GM21786 (cell line): ENCODE measurements around the gene USP25.

Experiments
- ATAC-seq: cut with Tn5 transposase; IDR thresholded peaks from one replicate; pipeline ENCODE4 v1.9.1; 2021; ENCODE audit not compliant: unreplicated experiment

The USP25 gene

DNA sequence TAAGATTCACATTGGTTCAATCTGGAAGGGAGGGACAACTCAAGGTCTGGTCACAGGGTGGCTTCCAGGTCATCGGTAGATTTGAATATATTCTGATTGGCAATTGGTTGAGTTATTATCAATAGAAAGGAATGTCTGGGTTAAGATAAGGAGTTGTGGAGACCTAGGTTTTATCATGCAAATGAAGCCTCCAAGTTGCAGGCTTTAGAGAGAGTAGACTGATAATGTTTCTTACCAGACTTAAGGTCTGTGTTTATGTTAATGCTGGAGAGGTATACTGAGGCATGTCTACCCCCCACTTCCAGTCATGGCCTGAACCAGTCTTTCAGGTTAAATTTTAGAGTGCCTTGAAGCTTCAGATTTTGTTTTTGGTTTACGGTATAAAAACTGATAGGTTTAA, 29.7 kb downstream of the USP25 start:
- no peak for ATAC-seq

DNA sequence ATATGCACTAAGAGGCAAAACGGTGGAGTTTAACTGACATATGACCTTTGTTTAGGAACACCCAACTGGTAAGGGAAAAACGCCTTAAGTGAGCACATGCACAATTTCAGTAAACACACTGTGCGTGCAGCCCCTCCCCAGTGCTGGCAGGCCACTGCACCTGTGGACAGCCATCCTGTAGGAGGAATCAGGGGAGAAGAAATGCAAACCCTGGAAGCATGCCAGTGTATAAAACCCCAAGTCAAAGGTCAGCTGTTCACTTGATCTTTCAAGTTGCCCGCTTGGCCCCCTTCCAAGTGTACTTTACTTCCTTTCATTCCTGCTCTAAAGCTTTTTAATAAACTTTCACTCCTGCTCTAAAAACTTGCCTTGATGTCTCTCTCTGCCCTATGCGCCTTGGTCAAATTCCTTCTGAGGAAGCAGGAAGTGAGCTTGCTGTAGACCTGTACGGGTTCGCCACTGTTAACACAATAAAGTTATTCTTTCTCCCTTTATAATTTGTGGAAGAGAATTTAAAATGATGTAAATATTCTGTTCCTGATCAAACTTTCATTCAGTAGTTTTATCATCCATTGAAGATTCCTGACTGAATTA, 31.8 kb downstream of the USP25 start:
- no peak for ATAC-seq

DNA sequence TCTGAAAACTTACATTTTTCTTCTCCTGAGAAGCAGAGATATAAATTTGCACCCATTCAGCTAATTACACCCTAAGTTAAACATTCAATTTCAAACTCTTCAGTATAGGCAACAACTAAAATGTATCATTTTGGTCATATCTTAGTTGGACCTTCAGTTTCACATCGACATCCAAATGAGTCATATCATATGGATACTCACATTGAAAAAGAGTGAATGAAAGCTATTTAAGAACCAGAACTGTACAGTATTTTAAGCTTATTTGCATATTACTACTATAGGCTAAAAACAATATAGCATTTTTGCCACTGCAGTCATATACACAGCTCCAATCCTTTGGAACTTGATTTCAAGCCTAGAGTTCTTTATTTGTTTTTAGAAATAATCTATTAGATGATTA, 33.6 kb downstream of the USP25 start:
- no peak for ATAC-seq

DNA sequence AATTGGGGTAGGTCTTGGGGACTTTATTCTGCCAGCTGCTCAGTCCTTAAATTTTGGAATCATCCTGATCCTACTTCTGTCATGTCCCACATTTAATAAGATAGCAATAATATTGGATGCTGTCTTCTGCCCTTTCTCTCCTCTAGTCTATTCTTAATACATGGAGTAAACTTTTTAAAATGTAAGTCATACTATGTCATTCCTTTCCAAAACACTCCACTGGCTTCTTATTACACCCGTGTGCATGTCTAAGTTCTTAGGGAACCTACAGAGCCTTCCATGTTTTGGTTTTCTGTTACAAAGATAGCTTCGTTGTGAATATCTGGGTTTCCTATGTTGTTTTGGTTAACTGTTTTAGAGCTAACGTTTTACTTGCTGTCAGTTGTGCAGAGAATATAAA, 35.1 kb downstream of the USP25 start:
- no peak for ATAC-seq

DNA sequence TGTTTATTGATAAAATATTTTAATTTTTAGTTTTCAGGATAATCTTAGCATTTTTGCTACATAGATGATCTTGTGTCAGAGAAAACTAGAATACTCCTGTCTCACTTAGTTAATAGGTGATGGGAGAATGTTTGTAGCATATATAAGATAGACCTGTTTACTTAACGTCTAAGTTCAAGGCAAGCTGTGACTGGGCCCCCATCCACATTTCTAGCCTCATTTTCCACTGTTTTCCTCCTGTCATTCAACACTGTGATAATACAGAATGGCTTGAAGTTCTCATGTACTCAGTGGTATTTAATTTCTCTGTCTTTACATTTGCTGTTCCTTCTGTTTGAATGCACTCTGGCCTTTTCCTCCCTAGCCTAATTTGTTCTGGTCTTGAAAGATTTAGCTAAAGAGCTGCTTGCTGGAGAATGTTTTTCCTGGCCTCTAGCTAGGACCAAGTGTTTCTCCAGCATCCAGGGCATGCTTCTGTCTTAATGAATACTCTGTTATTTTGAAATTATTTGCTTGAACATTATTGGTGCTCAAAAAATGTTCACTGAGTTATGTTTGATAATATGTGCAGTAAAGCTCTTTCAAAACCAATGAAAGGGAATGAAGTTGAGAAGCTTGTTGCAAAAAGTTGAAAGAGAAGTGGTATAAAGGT, 37.3 kb downstream of the USP25 start:
- ATAC-seq, result no peak

DNA sequence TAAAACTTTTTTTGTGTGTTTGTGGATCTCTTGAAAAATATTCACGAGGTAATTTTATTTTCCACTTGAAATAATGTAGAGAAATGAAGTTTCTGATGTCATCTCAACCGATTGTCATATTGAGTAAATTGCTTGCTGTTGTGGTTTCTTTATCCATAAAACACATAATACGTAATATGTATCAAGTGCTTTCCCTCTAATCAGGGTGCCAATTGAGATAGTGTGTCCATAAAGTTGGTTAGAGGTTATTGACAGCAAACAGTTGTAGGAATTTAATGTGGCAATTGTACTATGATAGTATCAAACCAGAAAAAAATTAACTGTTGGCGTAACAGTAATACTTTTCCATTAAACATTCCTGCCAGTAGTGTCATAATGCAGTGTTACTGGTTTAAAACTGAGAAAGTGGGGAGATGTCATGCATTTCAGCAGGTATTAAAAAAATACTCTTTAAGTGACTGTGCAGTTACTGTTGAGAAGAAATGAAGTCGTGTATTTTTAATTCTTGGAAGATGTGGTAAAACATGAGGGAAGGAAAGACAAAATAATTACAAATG, 38.3 kb downstream of the USP25 start:
- no peak for ATAC-seq

DNA sequence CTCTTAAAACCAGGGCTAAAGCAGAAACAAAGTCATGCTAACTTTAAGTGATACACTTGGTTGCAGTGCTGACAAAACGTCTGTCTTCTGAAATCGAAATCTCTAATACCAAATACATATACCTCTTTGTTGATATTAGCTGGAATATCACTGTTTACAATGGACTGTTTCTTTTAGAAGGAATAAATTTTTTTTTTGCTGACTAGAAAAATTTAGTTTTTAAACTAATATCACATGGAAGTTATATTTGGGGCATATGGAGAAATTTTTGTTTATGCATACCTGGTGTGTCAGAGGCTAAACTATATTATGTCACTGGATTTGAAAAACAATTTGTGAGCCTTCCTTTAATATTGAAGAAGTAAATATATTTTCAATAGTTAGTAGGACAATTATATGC, 39.1 kb downstream of the USP25 start:
- no peak for ATAC-seq

DNA sequence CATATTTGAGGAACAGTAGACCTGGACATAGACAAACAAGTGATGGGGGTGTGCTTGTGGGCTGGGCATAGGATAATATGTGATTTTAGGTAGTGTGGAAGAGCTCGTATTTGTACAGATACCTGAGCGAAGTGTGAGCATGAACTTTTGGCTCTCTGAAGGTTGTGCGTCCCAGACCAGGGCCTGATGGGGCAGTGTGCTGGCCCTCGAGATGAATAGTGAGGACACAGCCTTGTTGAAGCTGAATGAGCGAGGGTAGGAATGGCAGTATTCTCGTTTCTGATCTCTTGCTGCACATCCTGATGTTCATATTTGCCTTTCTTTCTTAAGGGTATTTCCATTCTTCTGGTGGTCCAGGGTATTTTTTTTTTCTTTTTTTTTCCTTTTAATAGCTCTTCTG, 41.5 kb downstream of the USP25 start:
- no peak for ATAC-seq

DNA sequence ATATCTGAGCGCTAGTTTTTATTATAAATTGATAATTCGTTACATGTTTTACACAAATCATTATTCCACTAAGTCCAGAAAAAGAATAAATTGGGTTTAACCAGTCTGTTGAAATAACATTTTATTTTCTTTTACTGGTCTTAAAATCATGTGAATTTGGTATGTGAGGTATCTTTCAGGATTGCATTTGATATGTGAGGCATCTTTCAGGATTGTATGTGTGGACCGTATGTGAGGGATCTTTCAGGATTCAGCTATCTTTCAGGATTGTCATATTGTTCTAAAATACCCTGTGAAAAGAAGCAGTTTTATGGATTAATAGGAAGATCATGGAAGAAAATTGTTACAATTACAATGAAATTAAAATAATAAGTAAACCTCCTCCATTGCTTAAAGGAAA, 42.9 kb downstream of the USP25 start:
- ATAC-seq, result no peak

DNA sequence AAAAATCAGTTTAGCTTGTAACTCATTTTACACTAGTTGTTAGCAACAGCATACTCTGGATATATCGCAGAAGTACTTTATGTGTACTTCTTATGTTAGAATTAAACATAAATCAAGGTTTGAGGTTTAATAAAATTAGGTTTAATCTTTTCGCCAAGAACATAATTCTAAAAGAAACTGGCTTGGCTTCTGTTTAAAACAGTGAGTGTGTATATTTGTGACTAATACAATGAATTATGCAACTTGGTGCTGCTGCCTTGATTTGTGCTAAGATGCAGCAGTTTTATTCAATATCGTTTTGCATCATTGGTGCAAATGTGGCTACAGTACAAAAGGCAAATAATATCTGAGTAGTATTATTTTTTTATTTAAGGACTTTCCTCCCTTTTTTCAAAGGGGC, 44.8 kb downstream of the USP25 start:
- no peak for ATAC-seq

DNA sequence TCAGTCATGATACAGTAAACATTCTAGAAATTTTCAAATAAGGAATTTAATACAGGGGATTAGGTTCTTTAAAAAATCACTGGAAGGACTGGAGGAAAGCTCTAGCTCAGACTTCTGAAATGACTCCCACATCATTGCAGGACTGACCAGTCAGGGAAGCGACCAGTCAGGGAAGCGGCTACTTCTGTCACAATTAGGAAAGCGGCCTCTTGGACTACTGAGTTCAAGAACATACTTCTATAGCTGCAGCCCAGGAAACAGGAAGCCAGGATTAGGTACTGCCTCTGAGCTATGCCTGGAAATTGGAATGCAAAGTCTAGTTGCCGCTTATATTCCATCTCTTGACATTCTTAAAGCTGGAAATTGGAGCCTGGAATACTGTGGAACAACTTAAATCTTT, 45.5 kb downstream of the USP25 start:
- ATAC-seq, result no peak

DNA sequence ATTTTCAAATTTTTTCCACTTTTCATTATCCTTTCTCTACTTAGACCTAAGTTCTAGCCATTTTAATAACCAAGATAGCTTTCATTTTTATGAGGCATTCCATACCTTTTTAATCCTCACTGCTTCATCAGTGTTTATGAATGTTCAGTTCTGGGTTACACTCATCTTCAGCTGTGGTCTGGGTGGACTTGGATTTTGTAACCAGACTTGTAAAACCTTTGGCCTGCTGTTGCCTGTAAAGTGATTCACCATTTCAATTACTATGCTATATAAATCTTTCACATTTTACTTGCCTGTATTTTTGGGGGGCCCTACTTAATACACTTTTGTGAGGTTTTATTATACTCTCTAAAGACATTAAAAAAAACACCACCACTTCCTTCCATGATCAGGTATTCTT, 46.2 kb downstream of the USP25 start:
- no peak for ATAC-seq

DNA sequence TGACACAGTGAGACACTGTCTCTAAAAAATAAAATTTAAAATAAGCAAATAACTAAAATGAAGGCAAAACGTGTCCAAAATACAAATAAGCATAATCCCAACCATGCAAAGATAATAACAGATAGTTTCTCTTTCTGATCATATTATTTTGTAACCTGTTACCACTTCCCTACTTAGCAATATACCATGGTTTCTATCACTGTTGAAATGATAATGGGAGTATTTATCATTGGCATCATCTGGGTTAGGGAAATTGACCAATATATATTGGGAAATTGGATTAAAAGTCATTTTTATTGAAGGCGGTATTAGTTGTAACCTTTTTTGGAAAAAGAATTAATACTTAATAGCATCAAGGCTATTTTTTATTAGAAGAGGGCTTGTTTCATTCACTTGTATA, 47.0 kb downstream of the USP25 start:
- no peak for ATAC-seq

DNA sequence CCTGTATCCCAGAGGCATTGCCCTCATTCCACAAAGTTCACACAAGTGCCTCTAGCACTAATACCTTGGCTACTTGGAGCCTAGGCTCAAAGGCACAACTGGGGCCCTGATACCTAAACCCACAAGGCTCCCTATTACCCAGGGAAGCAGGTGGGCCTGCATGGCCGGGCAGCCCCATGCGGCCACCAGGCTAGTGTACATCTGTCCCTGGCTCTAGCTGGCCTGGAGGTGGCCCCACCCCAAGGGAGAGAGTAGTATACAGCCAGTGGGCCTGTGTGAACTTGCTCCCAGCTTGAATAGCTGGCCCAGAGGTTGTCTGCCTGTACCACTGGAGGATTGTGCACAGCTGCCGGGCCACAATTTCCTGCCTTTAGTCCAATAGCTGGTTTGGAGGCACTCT, 52.2 kb downstream of the USP25 start:
- no peak for ATAC-seq

DNA sequence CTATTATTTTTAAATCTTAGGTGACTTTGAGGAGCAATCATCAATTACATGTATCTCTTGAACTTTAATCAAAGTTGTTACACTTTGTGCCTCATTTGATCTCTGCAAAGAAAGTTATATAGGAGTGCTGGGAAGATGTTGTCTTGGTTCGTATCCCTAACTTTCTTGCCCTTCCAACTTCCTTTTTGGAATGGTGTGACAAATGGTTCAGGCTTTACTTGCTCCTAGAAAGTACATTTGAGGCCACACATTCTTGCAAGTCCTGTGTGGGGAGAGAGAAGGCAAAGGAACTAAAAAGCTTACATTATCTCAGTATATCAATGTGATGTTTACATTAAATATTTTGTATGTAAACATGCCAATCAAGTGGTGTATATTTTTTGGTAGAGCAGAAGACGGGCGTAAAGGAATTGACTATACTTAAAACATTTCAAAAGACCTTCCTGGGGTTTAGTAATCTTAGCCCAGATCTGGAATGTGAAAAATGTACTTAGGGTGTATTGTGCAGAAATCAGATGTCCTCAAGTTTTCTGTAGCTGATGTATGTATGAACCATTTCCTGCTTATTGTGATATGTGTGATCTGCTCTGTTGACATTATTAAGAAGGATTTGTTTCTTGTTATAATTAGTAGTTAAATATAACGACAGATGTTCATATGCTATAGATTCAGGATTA, 59.2 kb downstream of the USP25 start:
- no peak for ATAC-seq

DNA sequence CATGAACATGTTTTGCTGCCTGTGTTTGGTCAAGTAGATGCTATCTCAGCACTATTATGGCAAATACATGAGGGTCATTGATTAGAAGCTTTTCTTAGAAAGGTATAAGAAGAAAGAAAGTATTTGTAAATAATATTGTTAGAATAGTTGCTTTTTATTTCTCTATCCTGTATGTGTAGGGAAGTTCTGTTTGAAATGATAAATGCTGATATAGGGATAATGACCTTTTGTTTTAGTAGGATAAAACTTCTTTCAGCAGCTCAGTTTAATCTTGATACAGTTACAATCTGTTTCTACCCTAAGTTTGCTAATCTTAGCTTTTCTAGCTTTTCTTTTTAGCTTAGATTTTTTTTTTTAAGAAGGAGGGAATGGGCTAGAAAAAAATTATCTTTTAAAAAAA, 63.3 kb downstream of the USP25 start:
- no peak for ATAC-seq

DNA sequence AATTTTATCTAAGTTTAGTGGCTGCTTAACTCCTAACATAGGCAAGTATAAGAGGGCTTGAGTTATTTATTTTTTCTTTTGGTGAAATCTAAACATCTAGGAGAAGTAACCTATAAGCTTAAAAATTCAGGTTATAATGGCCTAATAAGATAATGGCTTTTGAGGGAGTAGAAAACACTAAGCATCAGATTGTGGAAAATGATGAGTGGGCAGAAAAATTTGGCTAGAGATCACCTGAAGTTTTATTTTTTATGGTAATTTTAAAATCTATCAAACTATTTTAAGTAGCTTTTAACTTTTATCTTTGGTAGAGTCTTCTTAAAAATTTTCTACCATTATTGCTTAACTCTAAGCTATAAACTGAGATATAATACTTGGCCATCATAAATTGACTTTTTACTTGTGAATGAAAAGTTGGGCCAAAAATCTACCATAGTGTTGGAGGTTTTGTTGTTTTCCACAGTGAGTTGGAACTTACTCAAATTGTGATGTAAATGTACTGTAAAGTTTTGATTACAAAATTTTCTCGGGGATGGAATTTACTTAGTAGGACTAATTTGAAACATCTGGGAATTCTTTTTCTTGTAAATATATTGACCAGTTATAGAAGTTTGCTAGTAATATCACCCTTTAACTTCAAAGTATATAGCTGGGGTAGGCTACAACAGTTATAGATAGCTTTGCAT, 63.9 kb downstream of the USP25 start:
- ATAC-seq, result no peak

DNA sequence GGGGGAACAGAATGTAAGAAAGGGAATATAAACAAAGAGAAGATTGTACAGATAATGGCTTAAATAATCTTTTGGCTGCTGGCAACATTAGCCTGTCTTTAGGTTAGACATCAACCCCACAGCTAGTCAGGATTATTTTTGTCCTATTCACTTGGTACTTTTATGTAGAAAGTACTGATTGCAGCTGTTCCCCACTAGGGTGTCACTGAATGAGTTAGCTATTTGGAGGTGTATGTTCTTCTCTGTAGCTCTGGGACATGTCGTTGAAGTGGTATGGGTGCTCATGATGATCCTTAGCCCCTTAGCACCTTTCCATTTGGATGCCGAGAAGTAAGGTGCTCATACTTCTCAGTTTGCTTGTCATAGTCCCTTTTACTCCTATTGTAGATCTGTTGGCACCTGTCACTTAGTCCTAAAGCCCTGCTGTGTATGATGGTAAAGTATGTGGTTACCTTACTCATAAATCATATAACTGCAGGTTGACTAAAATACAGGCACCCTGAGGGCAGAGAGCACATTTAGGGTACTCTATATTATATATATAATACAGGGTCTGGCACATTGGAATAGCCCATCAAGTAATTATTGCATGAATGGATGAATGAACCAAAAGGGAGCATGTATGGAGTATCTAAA, 64.6 kb downstream of the USP25 start:
- ATAC-seq, result no peak

DNA sequence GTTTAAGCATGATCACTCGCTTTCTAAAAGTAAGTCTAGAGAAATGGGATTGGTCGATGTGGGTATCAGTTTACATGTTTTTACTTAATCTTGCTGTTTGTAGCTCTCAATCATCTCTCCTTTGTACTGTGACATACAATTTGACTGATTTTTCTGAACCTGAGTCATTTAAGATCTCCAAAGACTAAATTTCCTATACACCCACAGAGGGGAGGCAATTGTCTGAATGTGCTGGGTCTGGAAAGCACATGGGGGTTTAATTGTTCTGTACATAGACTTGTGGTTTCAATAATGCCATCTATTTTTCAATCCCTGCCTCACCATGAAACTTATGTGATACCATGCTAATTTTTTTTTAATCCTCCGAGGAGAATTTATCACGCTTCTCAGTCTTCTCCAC, 65.8 kb downstream of the USP25 start:
- no peak for ATAC-seq

DNA sequence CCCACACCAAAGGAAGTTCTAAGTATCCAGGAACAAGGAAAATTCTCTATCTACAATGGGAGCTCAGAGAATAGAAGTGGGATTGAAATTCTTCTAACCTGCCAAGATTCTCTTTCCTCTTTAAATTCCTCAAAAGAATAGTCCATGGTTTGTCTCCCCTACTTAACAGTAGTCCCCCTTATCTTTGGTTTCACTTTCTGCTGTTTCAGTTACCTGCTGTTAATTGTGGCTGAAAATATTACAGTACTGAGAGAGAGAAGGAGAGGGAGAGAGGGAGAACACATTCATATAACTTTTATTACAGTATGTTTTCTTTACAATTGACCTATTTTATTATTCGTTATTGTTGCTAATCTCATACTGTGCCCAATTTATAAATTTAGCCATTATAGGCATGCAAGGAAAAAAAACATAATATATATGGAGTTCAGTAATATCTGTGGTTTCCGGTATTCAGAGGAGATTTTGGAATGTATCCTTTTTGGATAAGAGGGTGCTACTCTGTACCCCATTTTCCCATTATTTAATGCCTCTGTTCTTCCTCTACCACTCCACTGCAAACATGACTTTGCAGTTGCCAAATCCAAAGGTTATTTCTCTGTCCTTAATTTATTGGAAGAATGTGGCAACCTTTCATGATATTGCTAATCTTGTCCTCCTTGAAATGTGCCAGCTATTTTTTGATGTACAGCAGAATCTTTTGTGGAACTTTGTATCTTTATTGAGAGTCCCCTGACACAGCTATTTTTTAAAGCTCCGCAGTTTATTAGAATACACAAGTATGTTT, 68.0 kb downstream of the USP25 start:
- ATAC-seq, result no peak
